Measurements from ENCODE around the gene CAB39.
A peak's percentile ranks its signal among the peaks of the same experiment; 100 is the strongest.

CAB39 gene

DNA sequence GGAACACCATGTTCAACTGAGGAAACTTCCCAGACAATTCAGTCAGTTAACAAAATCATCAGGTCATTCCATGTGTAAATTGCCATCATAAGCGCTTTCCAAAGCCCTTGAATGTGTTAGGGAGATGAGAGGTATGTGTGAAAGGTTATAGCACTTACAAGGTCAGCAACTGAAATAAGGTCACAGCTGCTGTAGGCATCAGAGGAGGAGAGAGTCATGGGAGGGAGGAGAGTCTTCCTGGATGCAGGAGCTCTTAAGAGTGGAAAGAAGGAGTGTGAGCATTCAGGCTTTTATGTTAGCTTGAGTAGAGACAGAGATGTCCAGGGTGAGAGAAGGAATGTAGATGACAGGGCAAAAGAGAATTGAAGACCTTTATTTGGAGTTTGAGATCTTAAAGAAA lies 67.0 kb downstream of the CAB39 start:
- TF ChIP-seq, protein P1, sequence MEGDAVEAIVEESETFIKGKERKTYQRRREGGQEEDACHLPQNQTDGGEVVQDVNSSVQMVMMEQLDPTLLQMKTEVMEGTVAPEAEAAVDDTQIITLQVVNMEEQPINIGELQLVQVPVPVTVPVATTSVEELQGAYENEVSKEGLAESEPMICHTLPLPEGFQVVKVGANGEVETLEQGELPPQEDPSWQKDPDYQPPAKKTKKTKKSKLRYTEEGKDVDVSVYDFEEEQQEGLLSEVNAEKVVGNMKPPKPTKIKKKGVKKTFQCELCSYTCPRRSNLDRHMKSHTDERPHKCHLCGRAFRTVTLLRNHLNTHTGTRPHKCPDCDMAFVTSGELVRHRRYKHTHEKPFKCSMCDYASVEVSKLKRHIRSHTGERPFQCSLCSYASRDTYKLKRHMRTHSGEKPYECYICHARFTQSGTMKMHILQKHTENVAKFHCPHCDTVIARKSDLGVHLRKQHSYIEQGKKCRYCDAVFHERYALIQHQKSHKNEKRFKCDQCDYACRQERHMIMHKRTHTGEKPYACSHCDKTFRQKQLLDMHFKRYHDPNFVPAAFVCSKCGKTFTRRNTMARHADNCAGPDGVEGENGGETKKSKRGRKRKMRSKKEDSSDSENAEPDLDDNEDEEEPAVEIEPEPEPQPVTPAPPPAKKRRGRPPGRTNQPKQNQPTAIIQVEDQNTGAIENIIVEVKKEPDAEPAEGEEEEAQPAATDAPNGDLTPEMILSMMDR (IDR thresholded peaks at IDR 0.05; ENCODE audit: low read depth, low read length) = no peak
- in situ Hi-C loops (cut with HindIII; ENCODE audit: low sequenced_read_pairs) = no loop called here
- DNase-seq (ENCODE audit: low read depth, low spot score) = no peak
- no peak overlapping the region for H3K4me3 ChIP-seq (ENCODE audit: low read depth, low read length)

DNA sequence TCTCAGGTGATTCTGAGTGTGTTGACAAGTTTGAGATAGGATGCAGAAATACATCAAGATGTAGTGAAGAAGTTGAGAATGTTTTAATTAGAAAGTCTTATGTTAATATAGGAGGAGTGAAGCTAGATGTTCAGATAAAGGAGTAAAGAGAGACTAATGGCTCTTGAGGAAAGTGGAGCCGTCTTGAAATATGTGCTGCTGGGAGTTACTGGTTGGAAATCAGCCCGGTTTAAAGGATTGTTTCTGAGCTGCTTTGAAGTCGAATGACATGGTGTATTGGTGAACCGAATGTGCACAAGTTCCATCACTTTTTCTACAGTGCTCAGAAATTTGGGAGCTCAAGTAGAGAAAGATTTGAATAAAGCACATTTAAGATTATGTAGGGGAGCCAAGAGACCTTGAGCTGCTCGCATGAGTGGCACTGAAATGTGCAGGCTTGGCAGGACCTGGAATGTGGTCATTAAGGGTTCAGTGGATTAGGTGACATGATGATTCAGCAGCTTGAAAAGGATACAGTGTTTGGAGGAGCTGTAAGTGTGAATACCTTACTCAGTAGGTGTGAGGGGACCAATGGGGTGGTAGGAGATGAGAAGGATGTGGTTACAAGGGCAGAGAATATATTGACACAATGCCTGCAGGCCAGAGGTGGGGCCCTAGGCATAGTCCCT lies 68.6 kb downstream of the CAB39 start:
- peak; percentile 40 for DNase-seq (ENCODE audit: low read depth, low spot score)
- TF ChIP-seq, protein P1 (IDR thresholded peaks at IDR 0.05; ENCODE audit: low read depth, low read length) = no peak
- H3K4me3 ChIP-seq (ENCODE audit: low read depth, low read length) = no peak overlapping the region
- in situ Hi-C loops (cut with HindIII; ENCODE audit: low sequenced_read_pairs) = no loop called here

DNA sequence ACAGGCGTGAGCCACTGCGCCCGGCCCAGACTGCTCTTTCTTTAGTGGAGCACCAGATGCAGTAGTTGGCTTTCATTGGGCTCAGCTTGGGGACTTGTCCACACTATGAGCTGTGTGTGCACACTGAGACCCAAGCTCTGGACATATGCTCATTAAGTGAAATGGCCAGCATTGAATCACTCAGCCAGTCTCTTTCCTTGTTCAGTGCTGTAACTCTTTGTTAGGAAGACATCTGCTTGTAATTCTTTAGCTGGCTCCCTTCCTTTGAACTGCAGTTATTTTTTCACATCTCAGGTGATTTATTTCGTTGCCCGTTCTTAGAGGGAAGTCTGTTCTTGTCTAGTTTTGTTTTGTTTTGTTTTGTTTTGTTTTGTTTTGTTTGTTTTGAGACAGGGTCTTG lies 70.5 kb downstream of the CAB39 start:
- no peak for DNase-seq (ENCODE audit: low read depth, low spot score)
- in situ Hi-C loops (cut with HindIII; ENCODE audit: low sequenced_read_pairs) = no loop called here

DNA sequence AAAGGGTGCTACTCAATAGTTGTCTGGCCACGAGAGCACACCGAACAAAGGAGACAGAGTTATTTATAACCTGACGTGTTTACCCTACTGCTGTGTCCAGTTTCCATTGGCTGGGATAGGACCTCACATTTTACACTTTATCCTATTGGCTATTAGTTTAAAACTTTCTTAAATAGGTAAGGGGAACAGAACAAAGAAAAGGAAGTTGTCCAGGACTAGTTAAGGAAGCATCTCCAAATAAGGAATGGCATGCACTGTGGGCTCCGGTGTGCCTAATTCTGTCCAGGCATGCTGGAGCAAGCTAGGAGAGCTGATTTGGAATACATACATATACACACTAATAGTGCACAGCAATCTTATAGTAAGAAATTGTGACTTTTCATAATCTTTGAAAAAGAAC lies 72.2 kb downstream of the CAB39 start:
- no peak for DNase-seq (ENCODE audit: low read depth, low spot score)
- TF ChIP-seq, protein P1 (IDR thresholded peaks at IDR 0.05; ENCODE audit: low read depth, low read length) = no peak
- in situ Hi-C loops (cut with HindIII; ENCODE audit: low sequenced_read_pairs) = no loop called here
- no peak overlapping the region for H3K4me3 ChIP-seq (ENCODE audit: low read depth, low read length)

More for the DNA sequence above, 70.5 kb downstream of the CAB39 start:
- H3K4me3 ChIP-seq (ENCODE audit: low read depth, low read length) = no peak overlapping the region
- TF ChIP-seq, protein P1 (IDR thresholded peaks at IDR 0.05; ENCODE audit: low read depth, low read length) = no peak

DNA sequence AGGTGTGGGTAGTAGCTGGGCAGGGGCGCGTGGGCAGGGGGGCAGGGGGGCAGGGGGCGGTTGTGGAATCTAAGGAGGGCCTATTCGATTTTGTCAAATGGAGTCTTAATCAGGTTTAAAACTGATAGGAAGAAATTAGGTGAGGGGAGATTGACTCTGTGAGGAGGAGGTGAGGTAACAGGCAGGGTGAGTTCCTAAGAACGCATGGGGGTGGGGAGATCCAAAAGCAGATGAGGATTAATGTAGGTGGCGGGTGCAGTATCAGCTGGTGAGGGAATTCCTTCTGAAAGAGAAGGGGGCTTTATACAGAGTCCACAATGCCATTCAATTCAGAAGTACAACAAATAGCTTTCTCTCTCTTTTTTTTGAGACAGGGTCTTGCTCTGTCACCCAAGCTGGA lies 72.7 kb downstream of the CAB39 start:
- in situ Hi-C loops (cut with HindIII; ENCODE audit: low sequenced_read_pairs) = no loop called here
- H3K4me3 ChIP-seq (ENCODE audit: low read depth, low read length) = no peak overlapping the region
- TF ChIP-seq, protein P1 (IDR thresholded peaks at IDR 0.05; ENCODE audit: low read depth, low read length) = no peak

DNA sequence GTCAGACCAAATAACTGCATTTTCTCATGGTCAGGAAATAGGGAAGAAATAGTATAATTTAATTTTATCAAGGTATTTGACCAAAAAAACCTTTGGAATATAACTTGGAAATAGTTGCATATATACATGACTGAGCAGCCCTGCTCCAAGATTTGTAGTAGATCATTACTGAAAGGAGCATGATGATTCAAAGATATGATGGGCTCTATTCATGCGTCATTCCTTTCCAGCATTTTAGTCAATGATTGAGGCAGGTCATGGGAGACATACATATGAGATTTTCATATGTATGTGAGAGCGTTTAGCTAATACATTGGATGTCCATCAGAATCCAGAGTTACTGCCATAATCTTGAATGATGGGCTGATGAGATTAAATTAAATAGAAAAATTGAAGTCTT lies 74.5 kb downstream of the CAB39 start:
- in situ Hi-C loops (cut with HindIII; ENCODE audit: low sequenced_read_pairs) = no loop called here
- H3K4me3 ChIP-seq (ENCODE audit: low read depth, low read length) = no peak overlapping the region
- DNase-seq (ENCODE audit: low read depth, low spot score) = no peak
- TF ChIP-seq, protein P1 (IDR thresholded peaks at IDR 0.05; ENCODE audit: low read depth, low read length) = no peak

More for the DNA sequence above, 72.7 kb downstream of the CAB39 start:
- no peak for DNase-seq (ENCODE audit: low read depth, low spot score)
